Activated T-helper 9 cell treated with anti-CD3 and anti-CD28 coated beads, Interleukin-2, amount 50 U/mL, for 16 hours (primary cell): ENCODE results near the gene SMCO1.
"Not testable (repeated sequence)": the region's sequence is repeated elsewhere in the genome, so short reads cannot be mapped to it uniquely, and the experiment has no call there.

Source experiments
- DNase-seq: peaks from one replicate; pipeline ENCODE4 v3.0.0-alpha.2; 2020; ENCODE audit warnings: low read depth

SMCO1 gene

GRCh38 chr3:196521291-196521690, 6.1 kb upstream of the SMCO1 start:
- DNase-seq: not testable (repeated sequence)

DNA sequence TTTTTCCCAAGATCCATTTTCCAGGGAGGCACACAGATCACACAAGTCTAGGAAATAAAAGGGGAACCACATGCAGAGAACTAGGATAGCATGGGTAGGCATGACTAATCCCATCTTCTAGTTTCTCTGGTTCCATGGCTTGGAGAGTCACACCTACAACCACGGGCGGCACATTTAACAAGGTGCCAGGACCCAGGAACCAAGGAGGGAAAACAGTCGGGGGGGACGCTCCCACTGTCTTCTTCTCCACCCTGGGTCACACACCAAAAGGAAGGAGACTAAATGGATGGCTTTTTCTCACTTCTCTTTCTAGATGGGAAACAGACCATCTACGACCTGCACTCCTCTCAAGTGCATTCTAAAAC, 4.6 kb upstream of the SMCO1 start:
- no peak for DNase-seq

- peak; percentile 38 for DNase-seq
Measured at GRCh38 chr3:196518966-196519717, 4.0 kb upstream of the SMCO1 start.

DNA sequence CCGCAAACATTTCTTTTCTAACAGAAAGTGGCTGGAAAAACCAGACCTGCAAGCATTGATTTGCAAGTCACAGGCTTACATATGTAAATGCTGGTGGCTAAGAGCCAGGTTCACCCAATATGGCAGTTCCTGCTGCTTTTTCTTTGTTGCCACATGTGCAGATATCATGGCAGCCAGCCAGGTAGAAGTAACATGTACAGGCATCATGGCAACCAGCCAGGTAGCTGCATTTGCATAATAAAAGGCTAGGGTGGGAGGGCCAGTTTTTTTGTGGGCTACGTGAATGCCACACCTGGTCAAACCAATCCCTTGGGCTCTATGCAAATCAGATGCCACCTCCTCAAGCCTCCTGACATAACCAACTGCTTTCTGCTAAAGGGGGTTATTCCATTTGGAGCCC, 2.8 kb upstream of the SMCO1 start:
- no peak for DNase-seq

GRCh38 chr3:196517162-196517800, 2.1 kb upstream of the SMCO1 start:
- no peak for DNase-seq

DNA sequence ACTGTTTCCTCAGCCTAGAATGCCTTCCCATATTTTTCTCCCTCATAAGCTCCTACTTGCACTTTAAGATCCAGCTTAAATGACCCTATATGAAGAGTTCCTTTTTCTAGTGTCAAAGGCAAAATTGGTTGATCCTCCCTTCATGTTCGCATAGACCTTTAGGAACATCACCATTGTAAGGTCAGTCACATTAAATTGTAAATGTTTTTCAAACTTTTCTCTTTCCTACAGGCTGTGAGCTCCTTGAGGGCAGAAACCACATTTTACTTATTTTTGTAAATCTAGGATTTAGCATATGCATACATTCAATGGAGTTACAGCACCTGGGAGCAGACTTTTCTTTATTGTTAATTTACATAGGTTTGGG, 813 bp downstream of the SMCO1 start:
- no peak for DNase-seq

GRCh38 chr3:196513697-196514349, 1.3 kb downstream of the SMCO1 start:
- DNase-seq: no peak

DNA sequence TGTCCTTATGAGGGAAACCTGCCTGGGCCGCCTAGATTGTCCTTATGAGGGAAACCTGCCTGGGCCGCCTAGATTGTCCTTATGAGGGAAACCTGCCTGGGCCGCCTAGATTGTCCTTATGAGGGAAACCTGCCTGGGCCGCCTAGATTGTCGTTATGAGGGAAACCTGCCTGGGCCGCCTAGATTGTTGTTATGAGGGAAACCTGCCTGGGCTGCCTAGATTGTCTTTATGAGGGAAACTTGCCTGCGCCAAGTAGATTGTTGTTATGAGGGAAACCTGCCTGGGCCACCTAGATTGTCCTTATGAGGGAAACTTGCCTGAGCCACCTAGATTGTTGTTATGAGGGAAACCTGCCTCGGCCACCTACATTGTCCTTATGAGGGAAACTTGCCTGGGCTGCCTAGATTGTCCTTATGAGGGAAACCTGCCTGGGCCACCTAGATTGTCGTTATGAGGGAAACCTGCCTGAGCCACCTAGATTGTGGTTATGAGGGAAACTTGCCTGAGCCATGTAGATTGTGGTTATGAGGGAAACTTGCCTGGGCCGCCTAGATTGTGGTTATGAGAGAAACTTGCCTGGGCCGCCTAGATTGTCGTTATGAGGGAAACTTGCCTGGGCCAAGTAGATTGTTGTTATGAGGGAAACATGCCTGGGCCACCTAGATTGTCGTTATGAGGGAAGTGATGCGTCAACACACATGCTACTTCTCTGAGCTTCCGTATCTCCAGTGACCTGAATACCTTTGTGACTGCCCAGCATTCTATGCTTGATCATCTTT, 3.3 kb downstream of the SMCO1 start:
- not testable (repeated sequence) for DNase-seq

DNA sequence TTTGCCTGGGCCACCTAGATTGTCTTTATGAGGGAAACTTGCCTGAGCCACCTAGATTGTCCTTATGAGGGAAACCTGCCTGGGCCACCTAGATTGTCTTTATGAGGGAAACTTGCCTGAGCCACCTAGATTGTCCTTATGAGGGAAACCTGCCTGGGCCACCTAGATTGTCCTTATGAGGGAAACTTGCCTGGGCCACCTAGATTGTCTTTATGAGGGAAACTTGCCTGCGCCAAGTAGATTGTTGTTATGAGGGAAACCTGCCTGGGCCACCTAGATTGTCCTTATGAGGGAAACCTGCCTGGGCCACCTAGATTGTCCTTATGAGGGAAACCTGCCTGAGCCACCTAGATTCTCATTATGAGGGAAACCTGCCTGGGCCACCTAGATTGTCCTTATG, 4.0 kb downstream of the SMCO1 start:
- not testable (repeated sequence) for DNase-seq

DNA sequence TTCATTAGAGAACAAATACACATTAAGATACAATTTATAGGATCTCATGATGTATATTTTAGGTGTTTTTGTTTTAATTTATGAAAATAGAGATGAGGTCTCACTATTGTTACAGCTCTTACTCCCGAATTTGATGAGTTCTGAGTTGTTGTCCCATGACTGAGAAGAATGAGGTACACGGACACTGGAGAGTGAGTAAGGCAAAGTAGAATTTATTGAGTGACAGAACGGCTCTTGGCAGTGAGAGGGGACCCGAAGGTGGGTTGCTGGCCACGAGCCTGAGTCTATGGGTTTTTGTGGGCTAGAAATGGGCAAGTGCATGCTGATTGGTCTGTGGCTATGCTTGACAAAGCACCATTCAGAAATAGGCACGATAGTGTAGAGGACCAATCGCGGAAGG, 8.5 kb downstream of the SMCO1 start:
- DNase-seq: no peak

- no peak for DNase-seq
Measured at GRCh38 chr3:196504556-196504955, 10.6 kb downstream of the SMCO1 start.

DNA sequence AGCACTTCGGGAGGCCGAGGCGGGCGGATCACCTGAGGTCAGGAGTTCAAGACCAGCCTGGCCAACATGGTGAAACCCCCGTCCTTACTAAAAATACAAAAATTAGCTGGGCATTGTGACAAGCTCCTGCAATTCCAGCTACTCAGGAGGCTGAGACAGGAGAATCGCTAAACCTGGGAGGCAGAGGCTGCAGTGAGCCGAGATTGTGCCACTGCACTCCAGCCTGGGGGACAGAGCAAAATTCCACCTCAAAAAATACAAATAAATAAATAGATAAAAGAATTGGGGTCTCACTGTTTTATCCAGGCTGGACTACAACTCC, 11.1 kb downstream of the SMCO1 start:
- not testable (repeated sequence) for DNase-seq

DNA sequence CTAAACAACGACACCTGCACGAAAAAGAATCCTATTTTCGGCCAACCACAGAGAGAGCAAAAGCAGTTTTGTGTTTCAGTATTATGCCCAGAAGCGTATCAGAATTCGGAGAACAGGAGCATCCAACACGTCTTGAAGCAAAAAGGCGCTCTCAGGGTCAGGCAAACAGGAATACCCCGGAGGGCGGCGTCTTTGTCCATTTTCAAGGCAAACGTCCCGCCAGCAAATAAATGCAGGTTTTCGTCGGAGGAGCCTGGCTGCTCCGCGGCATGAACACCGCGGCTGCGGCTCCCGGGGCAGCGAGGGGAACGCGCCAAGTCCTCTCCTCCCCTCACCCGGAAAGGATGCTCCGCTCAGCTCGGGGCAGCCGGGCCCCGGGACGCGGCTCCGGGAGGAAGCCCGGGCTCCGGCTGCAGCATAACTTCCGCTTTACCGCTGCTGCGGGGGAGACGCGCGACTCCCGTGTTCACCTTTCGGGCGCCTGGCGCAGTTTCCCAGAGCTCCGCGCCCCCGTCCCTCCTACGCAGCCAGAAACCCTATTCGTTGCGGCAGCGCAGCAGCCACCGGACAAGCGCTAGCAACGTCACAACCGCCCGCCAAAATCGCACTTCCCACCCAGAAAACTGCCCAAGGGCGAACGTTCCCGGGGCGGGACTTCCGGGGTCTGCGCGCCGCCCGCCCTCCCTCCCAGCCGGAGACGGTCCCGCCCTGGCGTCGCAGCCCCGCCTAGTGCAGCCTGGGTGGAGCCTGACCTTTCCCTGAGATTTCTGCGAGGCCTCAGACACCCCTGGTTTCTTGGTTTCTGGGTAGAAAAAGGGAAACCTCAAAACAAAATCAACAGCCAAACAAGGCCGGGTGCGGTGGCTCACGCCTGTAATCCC, 11.7 kb downstream of the SMCO1 start, which contains the start of gene RNF168:
RNF168 (minus strand) TSS at position 573 of the 881 bp plus-strand sequence. CDS start 595 bp downstream, outside the sequence.
- peak; percentile 84 for DNase-seq

DNA sequence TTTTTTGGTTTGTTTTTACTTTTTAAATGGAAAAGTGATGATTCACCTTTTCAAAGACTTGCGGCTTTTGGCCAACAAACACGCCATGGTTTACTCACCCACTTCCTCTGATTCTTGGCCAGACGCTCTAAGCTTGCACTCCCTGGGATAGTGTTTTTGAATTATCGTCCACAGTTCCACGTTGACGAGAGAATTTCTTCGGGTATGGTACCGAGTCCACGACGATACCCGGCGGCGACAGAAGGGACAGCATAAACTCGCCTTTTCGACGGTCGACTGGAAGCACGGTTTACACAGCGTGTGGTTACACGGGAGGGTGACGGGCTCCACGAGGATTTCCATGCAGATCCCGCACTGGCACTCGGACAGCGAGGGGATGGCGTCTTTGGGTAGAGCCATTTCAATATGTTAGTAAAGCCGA, 12.4 kb downstream of the SMCO1 start:
- DNase-seq: peak; percentile 34

GRCh38 chr3:196501316-196502044, 13.7 kb downstream of the SMCO1 start:
- DNase-seq: peak; percentile 25

- DNase-seq: no peak
Measured at GRCh38 chr3:196499807-196500524, 15.2 kb downstream of the SMCO1 start.

DNA sequence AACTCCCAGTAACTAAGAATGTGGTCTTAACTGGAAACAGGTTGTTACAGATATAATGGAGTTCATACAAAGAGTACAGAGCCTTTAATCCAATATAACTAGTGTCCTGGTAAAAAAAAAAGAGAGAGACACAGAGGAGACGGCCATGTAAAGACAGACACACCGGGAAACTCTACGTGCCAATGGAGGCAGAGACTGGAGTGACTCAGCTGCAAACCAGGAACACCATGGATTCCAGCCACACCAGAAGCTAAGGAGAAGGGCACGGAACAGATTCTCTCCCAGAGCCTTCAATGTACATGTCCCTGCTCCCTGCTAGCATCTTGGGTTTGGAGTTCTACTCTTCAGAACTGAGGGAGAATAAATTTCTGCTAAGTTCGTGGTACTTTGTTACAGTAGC, 16.1 kb downstream of the SMCO1 start:
- no peak for DNase-seq

DNA sequence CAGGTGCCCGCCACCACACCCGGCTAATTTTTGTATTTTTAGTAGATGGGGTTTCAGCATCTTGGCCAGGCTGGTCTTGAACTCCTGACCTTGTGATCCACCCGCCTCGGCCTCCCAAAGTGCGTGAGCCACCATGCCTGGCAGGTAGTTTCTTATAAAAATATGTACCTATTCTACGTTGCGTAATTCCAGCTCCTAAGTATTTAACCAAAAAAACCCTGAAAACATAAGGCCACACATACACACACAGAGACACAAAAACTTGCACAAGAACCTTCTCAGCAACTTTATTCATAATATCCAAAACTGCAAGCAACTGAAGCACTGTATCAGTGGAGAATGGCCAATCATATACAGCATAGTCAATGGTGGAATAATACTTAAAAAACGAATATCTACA, 16.8 kb downstream of the SMCO1 start:
- no peak for DNase-seq

DNA sequence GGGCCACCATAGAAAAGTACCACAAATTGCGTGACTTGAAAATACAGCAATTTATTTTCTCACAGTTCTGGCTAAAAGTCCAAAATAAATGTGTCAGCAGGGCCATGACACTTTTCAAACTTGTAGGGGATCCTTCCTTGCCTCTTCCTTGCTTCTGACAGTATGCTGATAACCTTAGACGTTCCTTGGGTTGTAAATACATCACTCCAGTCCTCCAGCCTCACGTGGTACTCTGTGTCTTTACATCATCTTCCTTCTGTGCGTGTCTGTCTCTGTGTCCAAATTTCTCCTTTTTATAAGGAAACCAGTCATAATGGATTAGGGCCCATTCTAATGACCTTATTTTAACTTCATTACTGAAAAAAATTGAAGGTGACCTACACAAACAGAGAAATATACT, 19.0 kb downstream of the SMCO1 start:
- DNase-seq: no peak

GRCh38 chr3:196493292-196493691, 21.9 kb downstream of the SMCO1 start:
- DNase-seq: no peak
